Progenitor cell of endocrine pancreas (in vitro differentiated cells): Measurements from ENCODE around the gene JAK1. TPM values are rescaled to one million over a fixed set of nuclear protein-coding genes. Genes with fewer than 3 reads are reported as not detected.

Experiments
- DNase-seq: peaks from one replicate; pipeline ENCODE4 v3.0.0; 2021; ENCODE audit warnings: low spot score; ENCODE audit not compliant: unreplicated experiment
- H3K27ac Mint-ChIP-seq: 2 replicates; pipeline ENCODE4 v1.8.0; 2021; ENCODE audit warnings: mild to moderate bottlenecking, moderate library complexity, mixed read lengths
- H3K27me3 Mint-ChIP-seq: 2 replicates; pipeline ENCODE4 v1.8.0; 2021; ENCODE audit warnings: mixed read lengths
- H3K36me3 Mint-ChIP-seq: 2 replicates; pipeline ENCODE4 v1.8.0; 2022; ENCODE audit warnings: mixed read lengths; ENCODE audit not compliant: insufficient read depth
- H3K4me1 Mint-ChIP-seq: 2 replicates; pipeline ENCODE4 v1.8.0; 2021; ENCODE audit warnings: low read depth, mixed read lengths
- H3K4me3 Mint-ChIP-seq: 2 replicates; pipeline ENCODE4 v1.8.0; 2021; ENCODE audit warnings: low read depth, mild to moderate bottlenecking, moderate library complexity, mixed read lengths
- H3K9me3 Mint-ChIP-seq: 2 replicates; pipeline ENCODE4 v1.8.0; 2021; ENCODE audit warnings: low read depth, mixed read lengths
- CTCF ChIP-seq: fragments of 200-600 bp; sonication (generic); IDR thresholded peaks from one replicate; pipeline ENCODE4 v1.5.0; 2021; ENCODE audit warnings: antibody characterized with exemption, mild to moderate bottlenecking; ENCODE audit not compliant: unreplicated experiment
- total RNA-seq: library from RNA; stranded (reverse); gene quantifications from 2 replicates; pipeline ENCODE4 v1.2.1, GENCODE V29; 2021

Gene JAK1
- total RNA-seq, 1 donor from 2014 or later: 32.5 TPM

DNA sequence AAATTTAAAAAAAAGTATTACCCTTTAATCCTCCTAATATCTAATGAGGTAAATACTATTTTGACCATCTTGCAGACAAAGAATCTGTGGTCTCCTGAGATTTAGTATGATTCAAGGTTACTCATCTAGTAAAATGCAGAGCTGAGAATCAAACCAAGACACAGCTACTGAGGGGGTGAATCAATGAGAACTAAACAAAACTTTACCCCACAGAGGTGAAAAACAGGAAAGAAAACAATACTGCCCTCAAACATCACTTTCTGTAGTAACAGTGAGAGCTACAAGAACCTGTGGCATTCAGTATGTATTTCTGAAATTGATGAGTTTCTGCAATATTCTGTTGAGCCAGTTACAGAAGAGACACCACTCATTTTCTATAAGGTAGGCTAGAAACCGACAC, 85.1 kb downstream of the JAK1 start:
- no peaks in the 10 kb centered on the region for H3K4me1 Mint-ChIP-seq
- no peak overlapping the region for H3K27ac Mint-ChIP-seq
- TF ChIP-seq CTCF: no peak
- DNase-seq: no peak
- H3K4me3 Mint-ChIP-seq: no peak overlapping the region
- H3K36me3 Mint-ChIP-seq: peaks cover 4% of the 10 kb centered on the region
- H3K27me3 Mint-ChIP-seq: no peaks in the 10 kb centered on the region
- no peaks in the 10 kb centered on the region for H3K9me3 Mint-ChIP-seq

GRCh38 chr1:64880449-64880848, 85.9 kb downstream of the JAK1 start:
- Mint-ChIP-seq H3K9me3 (no peaks in the 10 kb centered on the region), H3K4me3 (no peak overlapping the region), H3K4me1 (no peaks in the 10 kb centered on the region), H3K36me3 (peaks cover 7% of the 10 kb centered on the region), H3K27ac (no peak overlapping the region), H3K27me3 (no peaks in the 10 kb centered on the region)
- no peak for TF ChIP-seq CTCF
- DNase-seq: no peak

DNA sequence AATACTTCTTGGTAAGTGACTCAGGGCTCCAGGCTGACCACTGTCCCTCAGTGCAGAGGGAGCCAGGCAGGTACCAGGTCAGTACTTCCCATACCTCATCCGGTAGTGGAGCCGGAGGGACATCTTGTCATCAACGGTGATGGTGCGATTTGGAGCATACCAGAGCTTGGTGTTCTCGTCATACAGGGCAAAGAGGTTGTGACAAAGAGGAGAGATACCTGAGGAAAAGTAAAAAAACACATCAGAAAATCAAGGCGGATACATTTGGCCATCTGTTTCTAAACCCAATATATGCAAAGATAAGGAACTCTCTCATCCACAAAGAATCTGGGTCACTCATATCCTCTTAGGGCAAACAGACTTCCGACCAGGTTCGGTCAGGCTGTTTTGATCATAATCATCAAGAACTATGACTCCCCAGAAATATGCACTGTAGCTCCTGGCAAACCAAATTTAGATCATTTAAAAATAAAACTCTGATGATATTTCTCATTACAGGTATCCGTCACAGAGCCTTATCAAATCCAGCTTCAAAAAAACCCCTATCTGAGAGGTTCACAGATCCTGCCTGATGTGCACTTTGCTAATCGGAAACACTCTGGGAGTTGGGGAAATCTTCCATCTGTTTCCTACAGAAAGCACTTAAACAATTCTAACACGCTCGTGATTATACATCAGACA, 87.3 kb downstream of the JAK1 start:
- H3K27me3 Mint-ChIP-seq: no peaks in the 10 kb centered on the region
- peaks cover 9% of the 10 kb centered on the region for H3K36me3 Mint-ChIP-seq
- H3K27ac Mint-ChIP-seq: no peak overlapping the region
- no peak for DNase-seq
- no peaks in the 10 kb centered on the region for H3K4me1 Mint-ChIP-seq
- no peaks in the 10 kb centered on the region for H3K9me3 Mint-ChIP-seq
- H3K4me3 Mint-ChIP-seq: no peak overlapping the region
- TF ChIP-seq CTCF: no peak

GRCh38 chr1:64878090-64878489, 88.3 kb downstream of the JAK1 start:
- no peak for DNase-seq
- H3K27me3 Mint-ChIP-seq: no peaks in the 10 kb centered on the region
- no peaks in the 10 kb centered on the region for H3K9me3 Mint-ChIP-seq
- H3K36me3 Mint-ChIP-seq: peaks cover 12% of the 10 kb centered on the region
- no peak overlapping the region for H3K4me3 Mint-ChIP-seq
- H3K4me1 Mint-ChIP-seq: no peaks in the 10 kb centered on the region
- no peak for TF ChIP-seq CTCF
- H3K27ac Mint-ChIP-seq: no peak overlapping the region

DNA sequence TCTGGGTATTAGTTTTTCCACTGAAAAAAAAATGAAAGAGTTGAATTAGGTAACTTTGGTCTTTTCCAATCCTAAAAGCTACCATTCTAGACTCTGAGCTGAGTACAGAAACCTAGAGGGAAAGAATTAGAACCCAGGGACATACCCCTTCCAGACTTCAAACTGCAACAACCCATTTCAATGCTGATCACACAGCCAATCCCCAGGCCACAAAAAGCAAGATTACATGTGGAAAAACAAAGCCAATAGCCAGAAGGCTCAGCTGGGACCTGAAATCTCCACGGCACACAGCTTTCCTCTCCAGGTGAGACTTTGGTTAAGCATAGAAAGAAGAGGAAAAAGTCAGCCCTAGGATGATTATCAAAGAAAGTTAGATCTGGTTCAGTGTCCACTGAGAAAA, 88.8 kb downstream of the JAK1 start:
- Mint-ChIP-seq H3K4me1 (no peaks in the 10 kb centered on the region), H3K27ac (no peak overlapping the region), H3K36me3 (peaks cover 14% of the 10 kb centered on the region), H3K9me3 (no peaks in the 10 kb centered on the region), H3K4me3 (no peak overlapping the region), H3K27me3 (no peaks in the 10 kb centered on the region)
- no peak for DNase-seq
- TF ChIP-seq CTCF: no peak
